GM23338 (cell line): Measurements from ENCODE around the gene ANO7. TPM values are rescaled to one million over a fixed set of nuclear protein-coding genes. Genes with fewer than 3 reads are reported as not detected.

Experiments
- CREB1 ChIP-seq: fragments of 250-450 bp; sonication (Bioruptor Pico); IDR thresholded peaks from 2 replicates; pipeline ENCODE4 v1.5.0; 2020; ENCODE audit warnings: low read depth, mild to moderate bottlenecking, moderate library complexity
- ETS1 ChIP-seq: IDR thresholded peaks from 2 replicates; pipeline ENCODE4 v1.6.1; 2016; ENCODE audit warnings: antibody characterized with exemption
- EZH2phosphoT487 ChIP-seq: fragments of 200-600 bp; sonication (generic); IDR thresholded peaks from one replicate; pipeline ENCODE4 v1.8.1; 2018; ENCODE audit warnings: antibody characterized with exemption; ENCODE audit not compliant: unreplicated experiment
- JUNB ChIP-seq: IDR thresholded peaks from one replicate; pipeline ENCODE4 v1.6.1; 2016; ENCODE audit warnings: antibody characterized with exemption; ENCODE audit not compliant: unreplicated experiment
- POLR2AphosphoS5 ChIP-seq: IDR thresholded peaks from 2 replicates; pipeline ENCODE4 v1.6.1; 2016; ENCODE audit warnings: antibody characterized with exemption, low read depth
- STAT1 ChIP-seq: IDR thresholded peaks from one replicate; pipeline ENCODE4 v1.6.1; 2016; ENCODE audit warnings: antibody characterized with exemption; ENCODE audit not compliant: unreplicated experiment
- ZNF114 ChIP-seq: fragments of 250-450 bp; sonication (Bioruptor Pico); IDR thresholded peaks from 2 replicates; pipeline ENCODE4 v1.5.0; 2020; ENCODE audit warnings: mild to moderate bottlenecking, moderate library complexity
- polyA plus RNA-seq: library from polyadenylated mRNA; unstranded; fragments of >200 nt; fragmentation: Nextera tagmentation; extraction: Ambion mirVana; gene quantifications from 2 replicates; pipeline ENCODE4 v1.2.1, GENCODE V29; 2016
- total RNA-seq: library from RNA; depleted of rRNA; stranded (reverse); fragments of >200 nt; shearing (Covaris generic); gene quantifications from 2 replicates; pipeline ENCODE4 v1.2.3, GENCODE V29; 2014
- TF ChIP-seq, protein P1 (sequence below): fragments of 250-450 bp; sonication (Bioruptor Pico); IDR thresholded peaks from 2 replicates; pipeline ENCODE4 v1.5.0; 2020; ENCODE audit warnings: mild to moderate bottlenecking, moderate library complexity
- TF ChIP-seq, protein P2 (sequence below), 2 experiments: fragments of 200-600 bp in 1 of 2; sonication (generic) in 1 of 2; conservative IDR thresholded peaks; 2 replicates each; pipeline versions ENCODE4 v1.5.1 to v1.6.1; 2016 to 2017; ENCODE audit warnings: antibody characterized with exemption in 2 of 2, low read depth in 2 of 2, mild to moderate bottlenecking in 2 of 2, moderate library complexity in 1 of 2

The ANO7 gene
- total and polyA plus RNA-seq, 2 experiments from 2014 or later, result 3.6 to 5.1 TPM

GRCh38 chr2:241148239-241148638 is 40.2 kb upstream of the ANO7 start (continued):
- TF ChIP-seq, protein P1, sequence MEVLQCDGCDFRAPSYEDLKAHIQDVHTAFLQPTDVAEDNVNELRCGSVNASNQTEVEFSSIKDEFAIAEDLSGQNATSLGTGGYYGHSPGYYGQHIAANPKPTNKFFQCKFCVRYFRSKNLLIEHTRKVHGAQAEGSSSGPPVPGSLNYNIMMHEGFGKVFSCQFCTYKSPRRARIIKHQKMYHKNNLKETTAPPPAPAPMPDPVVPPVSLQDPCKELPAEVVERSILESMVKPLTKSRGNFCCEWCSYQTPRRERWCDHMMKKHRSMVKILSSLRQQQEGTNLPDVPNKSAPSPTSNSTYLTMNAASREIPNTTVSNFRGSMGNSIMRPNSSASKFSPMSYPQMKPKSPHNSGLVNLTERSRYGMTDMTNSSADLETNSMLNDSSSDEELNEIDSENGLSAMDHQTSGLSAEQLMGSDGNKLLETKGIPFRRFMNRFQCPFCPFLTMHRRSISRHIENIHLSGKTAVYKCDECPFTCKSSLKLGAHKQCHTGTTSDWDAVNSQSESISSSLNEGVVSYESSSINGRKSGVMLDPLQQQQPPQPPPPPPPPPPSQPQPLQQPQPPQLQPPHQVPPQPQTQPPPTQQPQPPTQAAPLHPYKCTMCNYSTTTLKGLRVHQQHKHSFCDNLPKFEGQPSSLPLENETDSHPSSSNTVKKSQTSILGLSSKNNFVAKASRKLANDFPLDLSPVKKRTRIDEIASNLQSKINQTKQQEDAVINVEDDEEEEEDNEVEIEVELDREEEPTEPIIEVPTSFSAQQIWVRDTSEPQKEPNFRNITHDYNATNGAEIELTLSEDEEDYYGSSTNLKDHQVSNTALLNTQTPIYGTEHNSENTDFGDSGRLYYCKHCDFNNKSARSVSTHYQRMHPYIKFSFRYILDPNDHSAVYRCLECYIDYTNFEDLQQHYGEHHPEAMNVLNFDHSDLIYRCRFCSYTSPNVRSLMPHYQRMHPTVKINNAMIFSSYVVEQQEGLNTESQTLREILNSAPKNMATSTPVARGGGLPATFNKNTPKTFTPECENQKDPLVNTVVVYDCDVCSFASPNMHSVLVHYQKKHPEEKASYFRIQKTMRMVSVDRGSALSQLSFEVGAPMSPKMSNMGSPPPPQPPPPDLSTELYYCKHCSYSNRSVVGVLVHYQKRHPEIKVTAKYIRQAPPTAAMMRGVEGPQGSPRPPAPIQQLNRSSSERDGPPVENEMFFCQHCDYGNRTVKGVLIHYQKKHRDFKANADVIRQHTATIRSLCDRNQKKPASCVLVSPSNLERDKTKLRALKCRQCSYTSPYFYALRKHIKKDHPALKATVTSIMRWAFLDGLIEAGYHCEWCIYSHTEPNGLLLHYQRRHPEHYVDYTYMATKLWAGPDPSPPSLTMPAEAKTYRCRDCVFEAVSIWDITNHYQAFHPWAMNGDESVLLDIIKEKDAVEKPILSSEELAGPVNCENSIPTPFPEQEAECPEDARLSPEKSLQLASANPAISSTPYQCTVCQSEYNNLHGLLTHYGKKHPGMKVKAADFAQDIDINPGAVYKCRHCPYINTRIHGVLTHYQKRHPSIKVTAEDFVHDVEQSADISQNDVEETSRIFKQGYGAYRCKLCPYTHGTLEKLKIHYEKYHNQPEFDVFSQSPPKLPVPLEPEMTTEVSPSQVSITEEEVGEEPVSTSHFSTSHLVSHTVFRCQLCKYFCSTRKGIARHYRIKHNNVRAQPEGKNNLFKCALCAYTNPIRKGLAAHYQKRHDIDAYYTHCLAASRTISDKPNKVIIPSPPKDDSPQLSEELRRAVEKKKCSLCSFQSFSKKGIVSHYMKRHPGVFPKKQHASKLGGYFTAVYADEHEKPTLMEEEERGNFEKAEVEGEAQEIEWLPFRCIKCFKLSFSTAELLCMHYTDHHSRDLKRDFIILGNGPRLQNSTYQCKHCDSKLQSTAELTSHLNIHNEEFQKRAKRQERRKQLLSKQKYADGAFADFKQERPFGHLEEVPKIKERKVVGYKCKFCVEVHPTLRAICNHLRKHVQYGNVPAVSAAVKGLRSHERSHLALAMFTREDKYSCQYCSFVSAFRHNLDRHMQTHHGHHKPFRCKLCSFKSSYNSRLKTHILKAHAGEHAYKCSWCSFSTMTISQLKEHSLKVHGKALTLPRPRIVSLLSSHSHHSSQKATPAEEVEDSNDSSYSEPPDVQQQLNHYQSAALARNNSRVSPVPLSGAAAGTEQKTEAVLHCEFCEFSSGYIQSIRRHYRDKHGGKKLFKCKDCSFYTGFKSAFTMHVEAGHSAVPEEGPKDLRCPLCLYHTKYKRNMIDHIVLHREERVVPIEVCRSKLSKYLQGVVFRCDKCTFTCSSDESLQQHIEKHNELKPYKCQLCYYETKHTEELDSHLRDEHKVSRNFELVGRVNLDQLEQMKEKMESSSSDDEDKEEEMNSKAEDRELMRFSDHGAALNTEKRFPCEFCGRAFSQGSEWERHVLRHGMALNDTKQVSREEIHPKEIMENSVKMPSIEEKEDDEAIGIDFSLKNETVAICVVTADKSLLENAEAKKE, result no peak
- TF ChIP-seq CREB1 (CRISPR knock-in tag) (no peak), JUNB (no peak), EZH2phosphoT487 (no peak), ZNF114 (CRISPR knock-in tag) (no peak), STAT1 (no peak), POLR2AphosphoS5 (no peak), ETS1 (no peak)
- TF ChIP-seq, protein P2, sequence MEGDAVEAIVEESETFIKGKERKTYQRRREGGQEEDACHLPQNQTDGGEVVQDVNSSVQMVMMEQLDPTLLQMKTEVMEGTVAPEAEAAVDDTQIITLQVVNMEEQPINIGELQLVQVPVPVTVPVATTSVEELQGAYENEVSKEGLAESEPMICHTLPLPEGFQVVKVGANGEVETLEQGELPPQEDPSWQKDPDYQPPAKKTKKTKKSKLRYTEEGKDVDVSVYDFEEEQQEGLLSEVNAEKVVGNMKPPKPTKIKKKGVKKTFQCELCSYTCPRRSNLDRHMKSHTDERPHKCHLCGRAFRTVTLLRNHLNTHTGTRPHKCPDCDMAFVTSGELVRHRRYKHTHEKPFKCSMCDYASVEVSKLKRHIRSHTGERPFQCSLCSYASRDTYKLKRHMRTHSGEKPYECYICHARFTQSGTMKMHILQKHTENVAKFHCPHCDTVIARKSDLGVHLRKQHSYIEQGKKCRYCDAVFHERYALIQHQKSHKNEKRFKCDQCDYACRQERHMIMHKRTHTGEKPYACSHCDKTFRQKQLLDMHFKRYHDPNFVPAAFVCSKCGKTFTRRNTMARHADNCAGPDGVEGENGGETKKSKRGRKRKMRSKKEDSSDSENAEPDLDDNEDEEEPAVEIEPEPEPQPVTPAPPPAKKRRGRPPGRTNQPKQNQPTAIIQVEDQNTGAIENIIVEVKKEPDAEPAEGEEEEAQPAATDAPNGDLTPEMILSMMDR (conservative IDR thresholded peaks at IDR 0.05; ENCODE audit: low read depth in 2 of 2), result no peak
